OCI-LY3 (cell line): ENCODE data around the gene LIMA1.
A peak's percentile ranks its signal among the peaks of the same experiment; 100 is the strongest.
"Not testable (repeated sequence)": the region's sequence is repeated elsewhere in the genome, so short reads cannot be mapped to it uniquely, and the experiment has no call there.

Experiments used
- H2AFZ ChIP-seq: fragments of 200-600, 300-600 bp; shearing (Covaris generic); 2 replicates; pipeline ENCODE4 v1.6.0; 2014; ENCODE audit warnings: antibody characterized with exemption, low read depth, low read length
- H3K27ac ChIP-seq: fragments of 200-600, 300-600 bp; sonication (generic); 2 replicates; pipeline ENCODE4 v1.5.1; 2014; ENCODE audit warnings: mild to moderate bottlenecking, low read length, moderate library complexity, mixed read lengths
- H3K27me3 ChIP-seq: fragments of 200-600, 300-600 bp; sonication (generic); 2 replicates; pipeline ENCODE4 v1.6.1; 2014; ENCODE audit warnings: low read depth, low read length, mixed read lengths
- H3K36me3 ChIP-seq: fragments of 200-600, 300-600 bp; sonication (generic); replicated peaks from 2 replicates; pipeline ENCODE3; 2014; ENCODE audit warnings: low read depth, low read length, mixed read lengths
- H3K4me1 ChIP-seq: fragments of 300-600, 200-600 bp; sonication (generic); 2 replicates; pipeline ENCODE4 v1.6.1; 2014; ENCODE audit warnings: low read length, mixed read lengths
- H3K4me2 ChIP-seq: fragments of 200-600, 300-600 bp; sonication (generic); 2 replicates; pipeline ENCODE4 v1.6.1; 2014; ENCODE audit warnings: low read length, mixed read lengths
- H3K4me3 ChIP-seq: fragments of 300-600, 200-600 bp; sonication (generic); 2 replicates; pipeline ENCODE4 v1.5.1; 2014; ENCODE audit warnings: antibody characterized with exemption, mild to moderate bottlenecking, low read length, moderate library complexity
- H3K79me2 ChIP-seq: fragments of 300-600, 200-600 bp; shearing (Covaris generic); 2 replicates; pipeline ENCODE4 v1.6.1; 2014; ENCODE audit warnings: mild to moderate bottlenecking, low read length, mixed read lengths
- H3K9ac ChIP-seq: fragments of 300-600, 200-600 bp; shearing (Covaris generic); 2 replicates; pipeline ENCODE4 v1.6.0; 2014; ENCODE audit warnings: mild to moderate bottlenecking, low read length, moderate library complexity
- H3K9me3 ChIP-seq: fragments of 200-600, 300-600 bp; shearing (Covaris generic); 2 replicates; pipeline ENCODE4 v1.6.1; 2014; ENCODE audit warnings: low read length, mixed read lengths; ENCODE audit not compliant: insufficient read depth
- H4K20me1 ChIP-seq: fragments of 200-600, 300-600 bp; sonication (generic); 2 replicates; pipeline ENCODE4 v1.6.1; 2016; ENCODE audit warnings: low read length, mixed read lengths; ENCODE audit not compliant: insufficient read depth
- EZH2phosphoT487 ChIP-seq: fragments of 200-600 bp; shearing (Covaris generic); IDR thresholded peaks from 2 replicates; pipeline ENCODE4 v1.6.1; 2018; ENCODE audit warnings: antibody characterized with exemption, mixed run types, low read depth
- TF ChIP-seq, protein P1 (sequence below): fragments of 200-600, 300-600 bp; sonication (generic); IDR thresholded peaks from 2 replicates; pipeline ENCODE4 v1.5.1; 2014; ENCODE audit warnings: antibody characterized with exemption, low read length, low read depth

The LIMA1 gene

DNA sequence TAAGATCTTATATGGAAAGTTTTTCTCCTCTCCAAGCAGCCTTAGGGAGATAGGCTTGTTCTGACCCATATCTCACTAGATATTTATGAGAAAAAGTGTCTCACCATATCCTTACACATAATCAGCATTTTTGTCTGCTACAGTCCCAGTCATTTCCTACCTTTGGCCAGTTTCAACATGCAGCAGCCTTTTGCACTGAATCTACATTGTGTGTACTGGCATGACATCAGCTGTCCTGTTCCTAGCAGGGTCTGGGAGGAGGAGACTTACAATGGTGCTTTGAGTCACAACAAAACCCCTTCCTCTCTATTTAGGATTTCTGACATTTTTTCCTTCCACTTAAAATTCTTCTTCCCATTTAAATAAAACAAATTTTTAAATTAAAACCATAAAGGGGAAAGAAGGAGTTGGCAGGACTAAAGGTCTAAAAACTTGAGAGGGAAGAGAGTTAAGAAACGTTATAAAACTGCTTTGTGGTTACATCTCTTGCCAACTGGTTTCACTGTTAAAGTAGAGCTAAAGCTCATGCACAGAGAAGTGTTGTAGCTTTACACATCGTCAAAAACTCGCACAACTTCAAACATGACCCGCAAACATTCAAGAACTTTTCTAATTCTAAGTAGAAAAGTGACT is 62.8 kb downstream of the LIMA1 start:
- no peak for TF ChIP-seq EZH2phosphoT487
- TF ChIP-seq, protein P1, sequence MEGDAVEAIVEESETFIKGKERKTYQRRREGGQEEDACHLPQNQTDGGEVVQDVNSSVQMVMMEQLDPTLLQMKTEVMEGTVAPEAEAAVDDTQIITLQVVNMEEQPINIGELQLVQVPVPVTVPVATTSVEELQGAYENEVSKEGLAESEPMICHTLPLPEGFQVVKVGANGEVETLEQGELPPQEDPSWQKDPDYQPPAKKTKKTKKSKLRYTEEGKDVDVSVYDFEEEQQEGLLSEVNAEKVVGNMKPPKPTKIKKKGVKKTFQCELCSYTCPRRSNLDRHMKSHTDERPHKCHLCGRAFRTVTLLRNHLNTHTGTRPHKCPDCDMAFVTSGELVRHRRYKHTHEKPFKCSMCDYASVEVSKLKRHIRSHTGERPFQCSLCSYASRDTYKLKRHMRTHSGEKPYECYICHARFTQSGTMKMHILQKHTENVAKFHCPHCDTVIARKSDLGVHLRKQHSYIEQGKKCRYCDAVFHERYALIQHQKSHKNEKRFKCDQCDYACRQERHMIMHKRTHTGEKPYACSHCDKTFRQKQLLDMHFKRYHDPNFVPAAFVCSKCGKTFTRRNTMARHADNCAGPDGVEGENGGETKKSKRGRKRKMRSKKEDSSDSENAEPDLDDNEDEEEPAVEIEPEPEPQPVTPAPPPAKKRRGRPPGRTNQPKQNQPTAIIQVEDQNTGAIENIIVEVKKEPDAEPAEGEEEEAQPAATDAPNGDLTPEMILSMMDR: no peak
- H3K9me3 ChIP-seq: no peaks in the 10 kb centered on the region
- H2AFZ ChIP-seq: no peak overlapping the region
- H3K4me3 ChIP-seq: peak overlapping the region; percentile 92
- H4K20me1 ChIP-seq: peaks cover 46% of the 10 kb centered on the region
- peak overlapping the region; percentile 78 for H3K4me2 ChIP-seq
- peak overlapping the region; percentile 99 for H3K9ac ChIP-seq
- peaks cover 29% of the 10 kb centered on the region for H3K4me1 ChIP-seq
- H3K79me2 ChIP-seq: peaks cover 80% of the 10 kb centered on the region
- H3K27me3 ChIP-seq: no peaks in the 10 kb centered on the region
- peak overlapping the region; percentile 93 for H3K27ac ChIP-seq
- H3K36me3 ChIP-seq: peaks cover 25% of the 10 kb centered on the region

DNA sequence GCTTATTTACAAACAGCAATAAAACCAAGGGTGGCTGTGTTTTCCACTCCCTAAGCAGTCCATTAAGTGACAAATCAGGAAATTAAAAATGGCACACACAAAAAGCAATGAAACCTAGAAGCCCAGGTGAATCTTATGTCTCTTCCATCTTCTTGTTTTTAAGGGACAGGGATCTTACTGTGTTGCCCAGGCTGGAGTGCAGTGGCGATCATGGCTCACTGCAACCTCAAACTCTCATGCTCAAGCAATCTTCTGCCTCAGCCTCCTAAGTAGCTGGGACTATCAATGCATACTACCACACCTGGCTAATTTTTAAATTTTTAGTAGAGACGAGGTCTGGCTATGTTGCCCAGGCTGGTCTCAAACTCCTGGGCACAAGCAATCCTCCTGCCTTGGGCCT is 63.8 kb downstream of the LIMA1 start:
- Histone ChIP-seq H3K27ac (no peak overlapping the region), H3K4me1 (peaks cover 30% of the 10 kb centered on the region), H4K20me1 (peaks cover 53% of the 10 kb centered on the region), H3K79me2 (peaks cover 88% of the 10 kb centered on the region), H3K4me2 (peak overlapping the region; percentile 78), H2AFZ (no peak overlapping the region), H3K9ac (no peak overlapping the region), H3K9me3 (no peaks in the 10 kb centered on the region), H3K4me3 (peak overlapping the region; percentile 92; the same call in 1 of the 2 replicates), H3K36me3 (peaks cover 30% of the 10 kb centered on the region), H3K27me3 (no peaks in the 10 kb centered on the region)
- no peak for TF ChIP-seq EZH2phosphoT487
- TF ChIP-seq, protein P1: no peak

DNA sequence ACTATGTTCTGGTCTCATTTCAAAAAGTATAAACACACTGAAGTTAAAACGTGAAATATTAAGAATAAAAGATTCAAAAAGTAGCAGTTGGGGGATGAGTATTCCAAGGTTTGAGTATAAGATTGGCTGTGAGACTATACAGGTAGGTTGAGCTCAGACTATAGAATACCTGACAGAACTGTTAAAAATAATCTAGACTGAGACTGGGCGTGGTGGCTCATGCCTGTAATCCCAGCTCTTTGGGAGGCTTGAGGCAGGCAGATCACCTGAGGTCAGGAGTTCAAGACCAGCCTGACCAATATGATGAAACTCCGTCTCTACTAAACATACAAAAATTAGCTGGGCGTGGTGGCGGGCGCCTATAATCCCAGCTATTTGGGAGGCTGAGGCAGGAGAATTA is 64.3 kb downstream of the LIMA1 start:
- H3K9ac ChIP-seq, H3K9me3 ChIP-seq, H3K4me2 ChIP-seq, H3K27me3 ChIP-seq, H3K4me3 ChIP-seq, H2AFZ ChIP-seq, H3K27ac ChIP-seq: not testable (repeated sequence)
- peaks cover 33% of the 10 kb centered on the region for H3K36me3 ChIP-seq
- H3K79me2 ChIP-seq: peaks cover 93% of the 10 kb centered on the region
- H4K20me1 ChIP-seq: peaks cover 58% of the 10 kb centered on the region
- H3K4me1 ChIP-seq: peaks cover 25% of the 10 kb centered on the region

DNA sequence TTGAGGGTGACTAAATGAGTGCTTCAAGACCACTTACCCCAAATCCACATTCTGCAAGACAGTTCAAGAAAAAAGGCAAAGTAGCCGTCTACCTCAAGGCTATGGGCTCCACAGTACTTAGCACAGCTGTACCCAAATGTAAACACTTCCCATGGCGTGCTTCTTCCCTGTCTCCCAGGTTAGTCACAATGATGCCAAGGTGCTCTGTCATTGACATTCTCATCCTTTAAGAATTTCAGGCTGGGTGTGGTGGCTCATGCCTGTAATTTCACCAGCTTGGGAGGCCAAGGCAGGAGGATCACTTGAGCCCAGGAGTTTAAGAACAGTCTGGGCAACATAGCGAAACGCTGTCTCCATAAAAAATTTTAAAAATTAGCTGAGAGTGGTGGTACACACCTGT is 64.9 kb downstream of the LIMA1 start:
- peaks cover 64% of the 10 kb centered on the region for H4K20me1 ChIP-seq
- H3K27me3 ChIP-seq: no peaks in the 10 kb centered on the region
- no peak overlapping the region for H3K9ac ChIP-seq
- no peak for TF ChIP-seq EZH2phosphoT487
- TF ChIP-seq, protein P1: no peak
- no peaks in the 10 kb centered on the region for H3K9me3 ChIP-seq
- no peak overlapping the region for H3K27ac ChIP-seq
- no peak overlapping the region for H3K4me3 ChIP-seq
- peaks cover 19% of the 10 kb centered on the region for H3K4me1 ChIP-seq
- no peak overlapping the region for H3K4me2 ChIP-seq
- H3K79me2 ChIP-seq: peaks cover 97% of the 10 kb centered on the region
- peaks cover 39% of the 10 kb centered on the region for H3K36me3 ChIP-seq
- no peak overlapping the region for H2AFZ ChIP-seq

DNA sequence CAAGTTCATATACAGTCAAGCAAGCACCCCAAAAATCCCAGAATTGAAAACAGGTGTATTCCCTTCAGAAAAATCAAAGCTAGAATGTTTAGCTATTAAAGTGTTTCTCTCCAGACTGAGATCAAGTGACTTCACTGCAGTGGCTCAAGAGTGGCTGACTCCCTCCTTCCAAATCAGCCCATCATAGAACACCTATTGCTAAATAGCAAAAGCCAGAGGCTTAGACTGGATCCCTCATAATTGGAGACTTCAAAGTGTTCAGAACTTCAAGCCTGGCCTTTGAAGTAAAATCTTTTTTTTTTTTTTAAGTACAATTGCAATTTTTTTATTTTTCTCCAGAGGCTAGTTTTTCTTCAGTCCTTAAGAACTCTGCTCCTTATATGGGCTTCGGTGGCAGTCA is 66.1 kb downstream of the LIMA1 start:
- TF ChIP-seq, protein P1: no peak
- no peak for TF ChIP-seq EZH2phosphoT487

More for the DNA sequence above, 66.1 kb downstream of the LIMA1 start:
- Histone ChIP-seq H4K20me1 (peaks cover 74% of the 10 kb centered on the region), H3K4me2 (no peak overlapping the region), H3K36me3 (peaks cover 48% of the 10 kb centered on the region), H3K79me2 (peaks cover 96% of the 10 kb centered on the region), H3K27me3 (no peaks in the 10 kb centered on the region), H3K4me3 (no peak overlapping the region), H3K4me1 (peaks cover 12% of the 10 kb centered on the region), H3K9ac (no peak overlapping the region), H3K27ac (no peak overlapping the region), H2AFZ (no peak overlapping the region), H3K9me3 (no peaks in the 10 kb centered on the region)
